GM19043 (cell line): ENCODE measurements around the gene SPATS2.

ENCODE experiments used
- ATAC-seq: cut with Tn5 transposase; IDR thresholded peaks from one replicate; pipeline ENCODE4 v1.9.1; 2021; ENCODE audit warnings: low read depth; ENCODE audit not compliant: unreplicated experiment

SPATS2 gene

GRCh38 chr12:49549735-49550692, 182.8 kb downstream of the SPATS2 start:
- ATAC-seq, result no peak

DNA sequence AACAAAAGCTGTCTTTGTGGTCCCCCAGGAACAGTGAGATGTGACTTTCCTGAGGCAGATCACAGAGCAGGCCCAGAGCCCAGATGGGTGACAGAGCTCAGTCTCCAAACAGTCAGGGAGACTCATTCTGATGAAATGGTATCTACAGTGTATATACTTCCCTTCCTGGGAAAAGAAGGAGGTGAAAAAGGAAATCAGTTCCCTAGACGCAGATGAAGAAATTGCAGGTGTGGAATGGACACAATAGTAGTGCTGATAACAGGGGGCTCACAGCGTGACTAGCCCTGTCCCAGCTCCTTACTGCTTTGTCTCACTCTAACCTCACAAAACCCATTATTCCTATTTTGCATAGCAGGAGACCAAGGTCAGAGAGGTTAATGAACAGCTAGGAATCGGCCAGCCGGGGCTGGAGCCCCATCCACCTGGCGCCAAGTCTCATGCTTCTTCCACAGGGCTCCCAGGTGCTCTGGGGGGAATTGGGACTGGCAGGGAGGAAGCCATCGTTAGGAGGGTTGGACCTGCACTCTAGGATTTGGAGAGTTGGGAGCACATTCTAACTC, 183.5 kb downstream of the SPATS2 start:
- ATAC-seq, result no peak

- ATAC-seq, result no peak
These were observed 184.8 kb downstream of the SPATS2 start for GRCh38 chr12:49552014-49552413.

DNA sequence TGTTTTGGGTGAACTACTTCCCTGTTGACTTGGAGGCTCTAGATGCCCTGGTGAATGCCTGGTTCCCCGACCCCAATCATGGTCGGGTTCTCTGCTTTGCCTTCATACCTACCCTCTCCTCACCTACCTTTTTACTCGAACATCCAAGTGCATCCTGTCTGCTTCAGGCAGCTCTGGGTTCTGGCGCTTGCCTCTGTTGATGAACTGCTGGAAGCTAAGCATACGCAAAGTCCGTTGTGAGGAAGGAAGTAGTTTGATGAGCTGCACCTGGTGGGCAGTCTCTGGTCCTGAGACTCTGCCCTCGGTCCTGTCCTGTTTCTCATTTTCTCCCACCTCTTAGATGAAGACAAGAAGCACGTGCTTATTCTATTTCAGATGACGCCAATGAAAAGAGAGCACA, 185.2 kb downstream of the SPATS2 start:
- ATAC-seq, result no peak

DNA sequence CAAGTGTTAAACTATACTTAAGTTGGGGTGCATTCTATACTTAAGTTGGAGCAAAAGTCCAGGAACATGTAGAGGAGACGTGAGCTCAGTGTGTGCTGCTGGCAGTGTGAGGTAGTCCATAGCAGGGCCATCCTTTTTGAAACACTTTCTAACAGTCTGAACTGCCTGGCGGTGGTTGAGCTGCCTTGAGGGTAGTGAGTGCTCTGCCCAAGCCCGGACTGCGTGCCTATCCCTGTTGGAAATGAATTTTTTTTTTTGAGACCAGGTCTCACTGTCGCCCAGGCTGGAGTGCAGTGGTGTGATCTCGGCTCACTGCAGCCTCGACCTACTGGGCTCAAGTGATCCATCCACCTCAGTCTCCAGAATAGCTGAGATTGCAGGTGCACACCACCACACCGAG, 185.6 kb downstream of the SPATS2 start:
- no peak for ATAC-seq

- ATAC-seq, result no peak
These were observed 186.3 kb downstream of the SPATS2 start for GRCh38 chr12:49553512-49554088.

- no peak for ATAC-seq
These were observed 187.0 kb downstream of the SPATS2 start for GRCh38 chr12:49554266-49554665.

DNA sequence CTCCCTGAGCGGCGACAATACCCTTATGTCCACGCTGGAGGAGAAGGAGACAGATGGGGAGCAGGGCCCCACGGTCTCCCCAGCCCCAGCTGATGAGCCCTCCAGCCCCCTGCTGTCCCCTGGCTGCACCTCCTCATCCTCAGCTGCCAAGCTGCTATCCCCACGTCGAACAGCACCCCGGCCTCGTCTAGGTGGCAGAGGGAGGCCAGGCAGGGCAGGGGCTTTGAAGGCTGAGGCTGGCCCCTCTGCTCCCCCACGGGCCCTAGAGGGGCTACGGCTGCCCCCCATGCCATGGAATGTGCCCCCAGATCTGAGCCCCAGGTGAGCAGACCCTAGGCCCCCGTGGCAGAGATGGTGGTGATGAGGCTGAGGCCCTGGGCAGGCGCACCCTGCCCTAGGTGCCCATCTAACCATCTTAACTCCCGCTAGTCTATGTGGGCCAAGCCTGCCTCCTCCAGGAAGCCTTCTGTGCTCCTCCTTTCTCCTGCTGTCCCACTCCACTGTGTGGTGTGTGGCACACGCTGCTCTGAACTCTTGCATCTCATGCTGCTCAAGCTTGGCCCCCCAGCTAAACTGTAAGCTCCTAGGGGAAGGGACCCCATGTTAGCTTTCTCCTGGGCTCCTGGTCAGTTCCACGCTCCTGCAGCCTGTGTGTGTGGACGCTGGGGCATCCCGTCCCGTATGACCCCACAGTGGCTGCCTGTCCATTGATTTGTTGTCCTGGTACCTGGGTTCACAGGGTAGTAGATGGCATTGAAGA, 188.5 kb downstream of the SPATS2 start:
- no peak for ATAC-seq

GRCh38 chr12:49556391-49557186, 189.3 kb downstream of the SPATS2 start:
- no peak for ATAC-seq

GRCh38 chr12:49557187-49557916, 190.1 kb downstream of the SPATS2 start:
- ATAC-seq, result no peak

GRCh38 chr12:49557917-49558215, 190.6 kb downstream of the SPATS2 start:
- no peak for ATAC-seq

DNA sequence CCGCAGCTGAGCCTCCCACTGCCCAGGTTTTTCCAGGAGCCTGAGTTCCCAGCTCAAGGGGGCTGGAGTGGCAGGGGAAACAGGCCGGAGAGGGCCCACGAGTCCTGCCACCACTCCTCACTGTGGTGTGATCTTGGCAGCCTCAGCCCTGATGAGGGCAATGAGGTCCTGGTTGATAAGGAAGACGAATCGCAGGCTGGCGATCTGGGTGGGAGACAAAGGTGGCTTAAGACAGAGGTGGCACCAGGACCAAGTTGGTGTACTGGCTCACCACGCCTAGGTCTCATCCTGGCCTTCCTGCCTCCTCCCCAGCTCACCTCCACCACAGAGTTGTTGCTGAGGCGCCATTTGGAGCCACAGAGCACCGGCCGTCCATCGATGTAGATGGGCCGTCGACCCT, 191.3 kb downstream of the SPATS2 start:
- ATAC-seq, result no peak

- ATAC-seq, result no peak
These were observed 191.9 kb downstream of the SPATS2 start for GRCh38 chr12:49559011-49559675.

GRCh38 chr12:49560695-49561094, 193.4 kb downstream of the SPATS2 start:
- ATAC-seq, result no peak

- ATAC-seq, result no peak
These were observed 195.0 kb downstream of the SPATS2 start for GRCh38 chr12:49562233-49562632.

GRCh38 chr12:49562831-49563230, 195.6 kb downstream of the SPATS2 start:
- no peak for ATAC-seq

GRCh38 chr12:49563951-49564685, 196.9 kb downstream of the SPATS2 start:
- no peak for ATAC-seq

GRCh38 chr12:49564686-49565405, 197.6 kb downstream of the SPATS2 start:
- no peak for ATAC-seq
